Measurements from ENCODE around the gene GAB1.

GAB1 gene

GRCh38 chr4:143514901-143515300, 178.2 kb downstream of the GAB1 start:
- H3K27ac Mint-ChIP-seq, result peak overlapping the region; percentile 97
- peaks cover 34% of the 10 kb centered on the region for H3K4me1 Mint-ChIP-seq (ENCODE audit: low read depth)
- no peaks in the 10 kb centered on the region for H3K9me3 Mint-ChIP-seq
- H3K36me3 Mint-ChIP-seq (ENCODE audit: low read depth), result peaks cover 32% of the 10 kb centered on the region
- H3K27me3 Mint-ChIP-seq (ENCODE audit: low read depth), result peaks cover 6% of the 10 kb centered on the region
- peak overlapping the region; percentile 96 for H3K4me3 Mint-ChIP-seq

- peak overlapping the region; percentile 68 for H3K4me3 Mint-ChIP-seq
- no peak overlapping the region for H3K27ac Mint-ChIP-seq
- H3K4me1 Mint-ChIP-seq (ENCODE audit: low read depth), result peaks cover 35% of the 10 kb centered on the region
- no peaks in the 10 kb centered on the region for H3K9me3 Mint-ChIP-seq
- H3K27me3 Mint-ChIP-seq (ENCODE audit: low read depth), result no peaks in the 10 kb centered on the region
- H3K36me3 Mint-ChIP-seq (ENCODE audit: low read depth), result peaks cover 37% of the 10 kb centered on the region
These were observed 179.2 kb downstream of the GAB1 start for GRCh38 chr4:143515905-143516304.

GRCh38 chr4:143517764-143518163, 181.1 kb downstream of the GAB1 start:
- H3K27me3 Mint-ChIP-seq (ENCODE audit: low read depth), result no peaks in the 10 kb centered on the region
- H3K9me3 Mint-ChIP-seq, result no peaks in the 10 kb centered on the region
- H3K27ac Mint-ChIP-seq, result no peak overlapping the region
- peaks cover 39% of the 10 kb centered on the region for H3K4me1 Mint-ChIP-seq (ENCODE audit: low read depth)
- H3K36me3 Mint-ChIP-seq (ENCODE audit: low read depth), result peaks cover 45% of the 10 kb centered on the region
- H3K4me3 Mint-ChIP-seq, result no peak overlapping the region
